ENCODE data around the gene NR2C1. TPM values are rescaled to one million over a fixed set of nuclear protein-coding genes. Genes with fewer than 3 reads are reported as not detected.

NR2C1 gene
- total and polyA plus RNA-seq, 2 of the 8 experiments (the other 6 are each of a cell fraction or from before 2014, with no cell fraction given), result 22.8 to 48.3 TPM

DNA sequence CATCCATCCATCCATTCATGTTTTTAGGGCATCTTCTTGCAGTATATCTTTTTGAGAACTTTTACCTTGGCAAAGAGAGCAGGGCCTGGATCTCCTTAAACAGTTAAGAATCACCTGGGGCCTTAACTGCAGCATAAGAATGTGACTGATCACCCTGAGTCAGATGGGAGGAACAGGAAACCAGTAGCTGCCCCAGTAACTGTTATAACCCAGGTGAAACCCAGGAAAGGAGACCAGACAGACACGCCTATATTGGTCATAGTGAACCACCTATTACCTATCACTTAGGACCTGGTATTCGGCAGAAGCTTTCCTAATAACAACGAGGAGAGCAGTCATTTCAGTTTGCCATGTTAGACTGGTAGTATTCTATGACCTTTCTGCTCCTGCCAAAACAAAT, 43.4 kb upstream of the NR2C1 start:
- no peak for DNase-seq (ENCODE audit: low read depth in 1 of 2, low spot score in 2 of 2)
- 90% methylated on average over 3 of the region's 3 CpGs; no CpG with 5 or more reads in 1 of the 2 experiments for WGBS, 2 experiments (ENCODE audit: extremely low coverage in 1 of 2, insufficient coverage in 1 of 2, insufficient read length in 1 of 2, insufficient replicate concordance in 2 of 2, low coverage in 1 of 2, low lambda C conversion rate in 2 of 2, missing lambda C conversion rate in 1 of 2)
- Histone ChIP-seq H3K9me3 (ENCODE audit: insufficient read depth in 2 of 2, low read depth in 1 of 2, low read length in 1 of 2) (no peaks in the 10 kb centered on the region), H3K23ac (ENCODE audit: insufficient read length) (no peak overlapping the region), H4K91ac (replicated peaks; ENCODE audit: insufficient read length, low read length) (peak overlapping the region; percentile 15), H2BK15ac (ENCODE audit: low read length) (no peak overlapping the region), H3K27ac (ENCODE audit: low read depth, low read length) (no peak overlapping the region), H2AFZ (ENCODE audit: low read length) (no peak overlapping the region), H3K27me3 (replicated peaks in 1 of 4; ENCODE audit: control insufficient read depth in 3 of 4, extremely low read depth in 1 of 4, insufficient read depth in 3 of 4, low read length in 3 of 4) (no peaks in the 10 kb centered on the region), H2AK5ac (ENCODE audit: low read depth, low read length) (no peak overlapping the region), H4K8ac (ENCODE audit: extremely low read depth, insufficient read depth, low read length) (no peak overlapping the region), H3K4me3 (ENCODE audit: extremely low read depth in 1 of 4, insufficient read depth in 2 of 4, low read depth in 3 of 4, low read length in 4 of 4) (no peak overlapping the region), H3K79me1 (ENCODE audit: low read depth, low read length) (no peaks in the 10 kb centered on the region), H3K4me2 (ENCODE audit: insufficient read depth in 1 of 2, low read depth in 2 of 2, low read length in 2 of 2) (no peak overlapping the region), H2BK12ac (ENCODE audit: low read depth, low read length) (no peak overlapping the region), H3K79me2 (ENCODE audit: control insufficient read depth in 1 of 2, insufficient read depth in 2 of 2, low read length in 2 of 2) (no peaks in the 10 kb centered on the region), H2BK120ac (replicated peaks; ENCODE audit: low read depth, low read length) (no peak overlapping the region), H3K23me2 (ENCODE audit: low read depth, low read length) (peaks cover 2% of the 10 kb centered on the region; the same call in 1 of the 2 replicates), H2BK20ac (ENCODE audit: low read length) (no peak overlapping the region), H3K18ac (ENCODE audit: extremely low read depth, low read length) (no peak overlapping the region), H3K4ac (replicated peaks; ENCODE audit: insufficient read length, low read depth, low read length) (no peak overlapping the region), H3K4me1 (replicated peaks in 1 of 4; ENCODE audit: control insufficient read depth in 3 of 4, insufficient read depth in 4 of 4, low read length in 3 of 4) (peaks cover 0 to 11% (median 2%) of the 10 kb centered on the region in 4 experiments; a peak in 2 of 7 replicates), H3K36me3 (ENCODE audit: control insufficient read depth in 2 of 4, insufficient read depth in 4 of 4, low read length in 3 of 4) (peaks cover 0 to 6% (median 3%) of the 10 kb centered on the region in 4 experiments; a peak in 4 of 8 replicates), H4K20me1 (replicated peaks in 1 of 2; ENCODE audit: control insufficient read depth in 1 of 2, insufficient read depth in 2 of 2, low read length in 2 of 2) (no peaks in the 10 kb centered on the region), H3K56ac (replicated peaks; ENCODE audit: insufficient read length, low read depth, low read length) (no peak overlapping the region), H2BK5ac (ENCODE audit: low read depth, low read length) (0 out of 2 replicates have a peak overlapping the region, but pooled peaks have one; percentile 19), H3K14ac (ENCODE audit: insufficient read length) (no peak overlapping the region), H4K5ac (ENCODE audit: insufficient read length, low read depth, low read length) (no peak overlapping the region), H3K9ac (replicated peaks in 1 of 4; ENCODE audit: extremely low read depth in 1 of 4, low read depth in 3 of 4, low read length in 3 of 4) (no peak overlapping the region; a peak in 1 of 7 replicates)
- no peak for FAIRE-seq
- CTCF ChIA-PET (ENCODE audit: partially characterized antibody), result interaction anchor here (0.6 to 2.5 kb wide), 34 partner anchors 10 to 458 kb away, joined by 3 to 17 read pairs (median 4); partner anchors contain the start of genes FGD6 and VEZT
- POLR2A ChIA-PET (ENCODE audit: partially characterized antibody), result interaction anchor here (0.6 to 3.0 kb wide), 4 partner anchors 44 to 170 kb away, joined by 3 to 11 read pairs (median 3); partner anchors contain the start of genes FGD6 and VEZT
- TF ChIP-seq, protein P1, sequence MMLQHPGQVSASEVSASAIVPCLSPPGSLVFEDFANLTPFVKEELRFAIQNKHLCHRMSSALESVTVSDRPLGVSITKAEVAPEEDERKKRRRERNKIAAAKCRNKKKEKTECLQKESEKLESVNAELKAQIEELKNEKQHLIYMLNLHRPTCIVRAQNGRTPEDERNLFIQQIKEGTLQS (IDR thresholded peaks at IDR 0.05; ENCODE audit: insufficient read depth, low read depth, low read length), result no peak
- TF ChIP-seq TCF12 (IDR thresholded peaks at IDR 0.05; ENCODE audit: low read depth, low read length) (no peak), JUN (IDR thresholded peaks at IDR 0.05; ENCODE audit: low read depth, low read length) (no peak), MAFK (IDR thresholded peaks at IDR 0.05; ENCODE audit: low read depth, low read length) (no peak), RAD21 (IDR thresholded peaks at IDR 0.05 in 1 of 2, conservative IDR thresholded peaks at IDR 0.05 in 1 of 2; ENCODE audit: low read depth in 2 of 2, low read length in 2 of 2) (no peak), TAF7 (optimal IDR thresholded peaks at IDR 0.05; ENCODE audit: borderline replicate concordance, low read depth, low read length) (no peak), TAF1 (IDR thresholded peaks at IDR 0.05; ENCODE audit: low read depth, low read length) (no peak), SRF (IDR thresholded peaks at IDR 0.05; ENCODE audit: low read depth, low read length) (no peak), GTF2F1 (IDR thresholded peaks at IDR 0.05; ENCODE audit: borderline replicate concordance, low read depth, low read length) (no peak), JUND (IDR thresholded peaks at IDR 0.05; ENCODE audit: low read length) (no peak), SIN3A (conservative IDR thresholded peaks at IDR 0.05 in 1 of 2, IDR thresholded peaks at IDR 0.05 in 1 of 2; ENCODE audit: low read depth in 1 of 2, low read length in 2 of 2) (no peak), GABPA (IDR thresholded peaks at IDR 0.05; ENCODE audit: borderline replicate concordance, insufficient read depth, low read length) (no peak), ASH2L (IDR thresholded peaks at IDR 0.05; ENCODE audit: low read length) (no peak)
